Large intestine (tissue), 3 donors: ENCODE measurements around the gene NUDT15. TPM values are rescaled to one million over a fixed set of nuclear protein-coding genes. Genes with fewer than 3 reads are reported as not detected.
A peak's percentile ranks its signal among the peaks of the same experiment; 100 is the strongest.
"Not testable (repeated sequence)": the region's sequence is repeated elsewhere in the genome, so short reads cannot be mapped to it uniquely, and the experiment has no call there.

Source experiments
- DNase-seq, 2 donors: peaks; one replicate each; pipeline versions ENCODE4 v3.0.0 to v3.0.0-alpha.2; 2013
- H3K27ac ChIP-seq: one replicate; pipeline ENCODE4 v1.5.1; 2013; ENCODE audit warnings: low read length
- H3K27me3 ChIP-seq: 2 replicates; pipeline ENCODE4 v1.6.1; 2013; ENCODE audit warnings: low read length; ENCODE audit not compliant: control insufficient read depth, insufficient read depth
- H3K36me3 ChIP-seq: 2 replicates; pipeline ENCODE4 v1.6.1; 2013; ENCODE audit warnings: low read length; ENCODE audit not compliant: control insufficient read depth, insufficient read depth
- H3K4me1 ChIP-seq: one replicate; pipeline ENCODE4 v1.6.1; 2013; ENCODE audit warnings: low read length; ENCODE audit not compliant: control insufficient read depth, insufficient read depth
- H3K4me3 ChIP-seq: one replicate; pipeline ENCODE4 v1.5.1; 2013; ENCODE audit warnings: low read length
- H3K9me3 ChIP-seq: one replicate; pipeline ENCODE4 v1.6.1; 2013; ENCODE audit warnings: mild to moderate bottlenecking, low read depth, low read length, moderate library complexity; ENCODE audit not compliant: control insufficient read depth
- WGBS: methylation state at CpG from one replicate; pipeline ENCODE4 v1.1.5; 2013; ENCODE audit warnings: low lambda C conversion rate; ENCODE audit not compliant: insufficient coverage; 5-methylcytosine and 5-hydroxymethylcytosine counted together
- polyA plus RNA-seq: library from polyadenylated mRNA; unstranded; fragments of 120-200 nt; gene quantifications from one replicate; pipeline ENCODE4 v1.2.1, GENCODE V29; 2013

Gene NUDT15
- polyA plus RNA-seq, 1 donor: 19.2 TPM

DNA sequence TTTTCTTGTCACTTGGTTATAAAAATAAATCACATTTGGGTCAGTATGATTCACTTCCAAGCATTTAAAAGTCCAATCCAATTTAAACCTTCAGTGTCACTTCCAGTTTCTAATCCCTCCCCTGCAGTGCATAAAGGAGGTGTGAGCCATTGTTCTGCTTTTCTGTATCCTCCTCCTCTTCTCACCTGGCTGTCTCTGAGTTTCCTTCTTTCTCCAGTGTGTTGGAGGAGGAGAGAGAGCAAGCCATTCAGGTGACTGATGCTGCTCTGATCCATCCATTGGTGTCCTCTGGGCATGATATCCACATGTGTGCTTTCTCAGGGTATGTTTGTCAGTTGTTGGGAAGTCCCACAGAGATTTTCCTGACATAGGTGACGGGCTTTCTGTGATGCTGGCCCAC lies 1.2 kb downstream of the NUDT15 start:
- peak in 1 of 2 donors; percentile 22 for DNase-seq
- peaks cover 15% of the 10 kb centered on the region for H3K4me1 ChIP-seq
- H3K36me3 ChIP-seq: peaks cover 5% of the 10 kb centered on the region
- no CpG with 5 or more reads among the region's 1 CpG for WGBS
- H3K9me3 ChIP-seq: peaks cover 7% of the 10 kb centered on the region
- no peak overlapping the region for H3K4me3 ChIP-seq
- peak overlapping the region; percentile 97 for H3K27ac ChIP-seq
- H3K27me3 ChIP-seq: no peaks in the 10 kb centered on the region

DNA sequence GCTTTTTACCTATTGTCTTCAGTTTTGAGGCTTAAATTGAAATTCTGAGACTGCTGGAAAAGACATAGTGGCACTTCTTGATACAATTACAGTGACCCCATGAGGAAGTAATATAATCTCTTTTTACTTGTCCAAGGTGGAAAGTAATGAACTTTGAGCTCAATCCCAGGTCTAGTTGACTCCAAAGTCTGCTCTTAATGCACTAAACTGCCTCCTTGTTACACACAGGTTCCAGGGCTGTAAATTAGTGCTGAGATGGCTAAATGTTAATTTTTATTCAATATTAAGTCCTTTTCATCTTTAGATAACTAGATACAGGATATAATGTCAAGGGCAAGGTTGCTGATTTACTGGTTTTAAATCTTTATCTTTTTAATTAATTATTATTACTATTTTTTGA lies 2.5 kb downstream of the NUDT15 start:
- no peaks in the 10 kb centered on the region for H3K27me3 ChIP-seq
- H3K4me1 ChIP-seq: peaks cover 15% of the 10 kb centered on the region
- DNase-seq: peak; percentile 75 to 89
- H3K27ac ChIP-seq: peak overlapping the region; percentile 54
- peaks cover 7% of the 10 kb centered on the region for H3K9me3 ChIP-seq
- peaks cover 5% of the 10 kb centered on the region for H3K36me3 ChIP-seq
- H3K4me3 ChIP-seq: no peak overlapping the region

DNA sequence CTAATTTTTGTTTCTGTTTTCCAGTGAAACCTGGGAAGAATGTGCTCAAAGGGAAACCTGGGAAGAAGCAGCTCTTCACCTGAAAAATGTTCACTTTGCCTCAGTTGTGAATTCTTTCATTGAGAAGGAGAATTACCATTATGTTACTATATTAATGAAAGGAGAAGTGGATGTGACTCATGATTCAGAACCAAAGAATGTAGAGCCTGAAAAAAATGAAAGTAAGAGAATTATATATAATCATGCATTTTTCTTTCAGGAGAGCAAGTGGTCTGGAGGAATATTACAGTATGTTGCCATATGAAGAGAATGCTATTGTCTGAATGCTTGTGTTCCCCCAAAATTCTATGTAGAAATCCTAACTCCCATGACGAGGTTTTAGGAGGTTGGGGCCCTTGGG lies 3.4 kb downstream of the NUDT15 start:
- peaks cover 7% of the 10 kb centered on the region for H3K9me3 ChIP-seq
- H3K36me3 ChIP-seq: peaks cover 5% of the 10 kb centered on the region
- H3K4me3 ChIP-seq: no peak overlapping the region
- WGBS: no CpG with 5 or more reads among the region's 1 CpG
- no peaks in the 10 kb centered on the region for H3K27me3 ChIP-seq
- H3K27ac ChIP-seq: peak overlapping the region; percentile 34
- H3K4me1 ChIP-seq: peaks cover 15% of the 10 kb centered on the region
- DNase-seq: no peak

DNA sequence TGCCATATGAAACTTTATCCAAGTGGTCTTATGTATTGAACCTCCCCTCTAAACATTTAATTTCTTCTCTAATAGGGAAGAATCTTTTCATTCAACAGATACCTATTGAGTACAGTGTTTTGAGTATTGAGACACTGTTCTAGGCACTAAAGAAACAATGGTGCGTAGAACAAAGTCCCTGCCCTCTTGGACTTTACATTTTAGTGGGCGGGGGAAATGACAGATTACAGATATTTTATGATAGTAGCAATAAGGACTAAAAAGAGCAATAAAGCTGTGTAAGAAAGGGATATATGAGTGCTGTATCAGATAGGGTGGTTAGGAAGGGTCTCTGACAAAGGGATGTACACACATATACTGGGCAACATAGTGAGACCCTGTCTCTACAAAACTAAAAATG lies 5.4 kb downstream of the NUDT15 start:
- H3K27ac ChIP-seq: peak overlapping the region; percentile 19
- peaks cover 10% of the 10 kb centered on the region for H3K4me1 ChIP-seq
- no peaks in the 10 kb centered on the region for H3K27me3 ChIP-seq
- H3K9me3 ChIP-seq: peaks cover 7% of the 10 kb centered on the region
- WGBS: no CpG with 5 or more reads among the region's 2 CpGs
- no peak overlapping the region for H3K4me3 ChIP-seq
- H3K36me3 ChIP-seq: peaks cover 5% of the 10 kb centered on the region
- DNase-seq: peak in 1 of 2 donors; percentile 59

DNA sequence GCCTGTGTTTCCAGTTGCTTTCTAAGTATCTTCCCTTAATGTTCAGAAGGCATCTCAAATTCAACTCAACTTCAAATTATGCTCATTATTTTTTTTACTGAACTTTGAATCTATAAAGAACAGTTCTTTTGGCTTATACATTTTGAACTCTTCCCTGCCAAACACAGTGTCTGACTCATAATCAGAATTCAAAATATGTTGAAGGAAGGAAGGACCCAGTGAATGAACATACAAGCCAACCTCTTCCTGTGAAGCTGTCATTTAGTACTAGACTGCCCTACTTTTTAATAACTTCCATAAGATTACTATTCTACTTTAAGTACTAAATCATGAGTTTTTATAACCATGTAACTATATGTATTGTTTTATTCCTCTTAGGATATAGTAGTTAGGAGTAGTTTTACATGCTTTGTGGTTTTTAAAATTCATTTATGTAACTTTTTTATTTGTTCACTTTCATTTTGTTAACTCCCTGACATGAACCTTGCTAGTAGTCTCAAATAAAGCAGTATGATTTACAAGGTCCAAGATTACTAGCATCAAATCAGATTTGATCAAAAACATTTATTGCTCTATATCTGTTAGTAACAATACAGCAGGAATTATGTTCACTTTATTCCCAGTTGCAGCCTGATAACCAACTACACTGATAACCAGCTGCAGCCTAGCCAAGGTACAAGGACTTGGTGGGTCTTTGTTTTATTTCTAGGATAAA lies 6.4 kb downstream of the NUDT15 start:
- peaks cover 7% of the 10 kb centered on the region for H3K9me3 ChIP-seq
- no peak overlapping the region for H3K27ac ChIP-seq
- DNase-seq: no peak

DNA sequence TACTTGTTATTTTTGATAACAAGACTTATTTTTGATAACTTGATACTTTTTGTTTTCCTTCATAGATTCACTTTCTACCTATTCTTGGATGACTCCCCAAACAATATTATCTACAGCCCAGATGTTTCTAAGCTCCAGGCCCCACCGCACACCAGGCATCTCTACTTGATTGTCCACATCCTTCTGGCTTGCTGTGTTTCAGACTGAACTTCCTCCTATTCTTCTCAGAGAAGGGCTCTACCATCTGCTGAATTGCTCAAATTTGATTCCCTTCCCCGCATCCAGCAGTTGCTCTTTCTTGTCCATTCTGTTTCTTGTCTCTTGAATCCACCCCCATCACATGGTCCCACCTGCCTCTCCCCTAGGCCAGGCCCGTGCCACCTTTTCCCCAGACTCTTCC lies 13.0 kb downstream of the NUDT15 start:
- Histone ChIP-seq H3K9me3 (no peaks in the 10 kb centered on the region), H3K27me3 (no peaks in the 10 kb centered on the region), H3K27ac (no peak overlapping the region), H3K4me3 (no peak overlapping the region), H3K4me1 (no peaks in the 10 kb centered on the region), H3K36me3 (peaks cover 23% of the 10 kb centered on the region)
- no peak for DNase-seq
- WGBS: 100% methylated on average over 1 of the region's 3 CpGs

More for the DNA sequence above, 6.4 kb downstream of the NUDT15 start:
- Histone ChIP-seq H3K36me3 (peaks cover 12% of the 10 kb centered on the region), H3K4me1 (peaks cover 7% of the 10 kb centered on the region), H3K4me3 (no peak overlapping the region), H3K27me3 (no peaks in the 10 kb centered on the region)

DNA sequence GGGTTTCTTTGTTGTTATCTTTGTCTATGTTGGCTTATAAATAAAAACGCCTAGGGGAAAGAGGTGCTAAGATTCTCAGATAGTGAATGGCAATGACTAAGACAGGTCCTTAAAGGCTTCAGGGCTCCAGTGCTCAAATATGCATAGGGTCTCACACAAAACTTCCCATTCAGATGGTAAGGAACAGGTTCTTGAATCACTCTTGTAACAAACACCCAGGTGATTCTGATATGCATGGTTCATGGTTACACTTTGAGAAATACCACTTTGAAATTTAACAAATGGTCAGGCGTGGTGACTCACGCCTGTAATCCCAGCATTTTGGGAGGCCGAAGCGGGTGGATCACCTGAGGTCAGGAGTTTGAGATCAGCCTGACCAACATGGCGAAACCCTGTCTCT lies 17.1 kb downstream of the NUDT15 start:
- Histone ChIP-seq H3K4me3 (no peak overlapping the region), H3K4me1 (no peaks in the 10 kb centered on the region), H3K27me3 (no peaks in the 10 kb centered on the region), H3K27ac (no peak overlapping the region), H3K36me3 (peaks cover 17% of the 10 kb centered on the region), H3K9me3 (no peaks in the 10 kb centered on the region)
- no peak for DNase-seq
- WGBS: no CpG with 5 or more reads among the region's 6 CpGs

DNA sequence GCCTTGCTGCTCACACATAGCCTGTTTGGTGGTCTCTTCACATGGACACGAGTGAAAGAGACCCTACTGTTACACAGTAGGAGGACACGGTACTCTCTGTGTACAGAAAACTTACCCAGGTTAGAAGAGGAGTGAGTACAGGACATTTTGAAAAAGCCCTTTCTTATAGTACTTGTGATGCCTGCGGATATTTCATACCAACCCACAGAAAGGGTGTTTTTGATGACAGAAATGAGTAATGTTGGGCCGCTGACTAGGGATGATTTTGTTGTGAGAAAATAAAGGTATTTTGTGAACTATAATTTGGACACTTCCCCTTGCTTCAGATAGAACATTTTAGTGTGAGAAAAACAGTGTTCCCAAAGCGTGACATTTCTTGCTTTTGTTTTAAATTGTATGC lies 18.2 kb downstream of the NUDT15 start:
- Histone ChIP-seq H3K27me3 (no peaks in the 10 kb centered on the region), H3K4me3 (no peak overlapping the region), H3K36me3 (peaks cover 15% of the 10 kb centered on the region), H3K4me1 (no peaks in the 10 kb centered on the region), H3K9me3 (no peaks in the 10 kb centered on the region), H3K27ac (no peak overlapping the region)
- 100% methylated on average over 2 of the region's 5 CpGs for WGBS
- no peak for DNase-seq

DNA sequence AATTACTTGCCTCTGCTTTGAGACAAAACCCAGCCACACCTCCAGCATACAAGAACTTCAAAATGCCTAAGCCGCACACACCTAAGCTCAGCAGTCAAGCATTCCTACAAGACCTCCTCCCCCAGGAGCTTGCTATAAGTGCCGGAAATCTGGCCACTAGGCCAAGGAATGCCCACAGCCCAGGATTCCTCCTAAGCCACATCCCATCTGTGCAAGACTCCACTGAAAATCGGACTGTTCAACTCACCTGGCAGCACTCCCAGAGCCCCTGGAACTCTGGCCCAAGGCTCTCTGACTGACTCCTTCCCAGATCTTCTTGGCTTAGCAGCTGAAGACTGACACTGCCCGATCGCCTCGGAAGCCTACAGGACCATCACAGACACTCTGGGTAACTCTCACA lies 21.0 kb downstream of the NUDT15 start:
- H3K36me3 ChIP-seq, H3K9me3 ChIP-seq, H3K27me3 ChIP-seq, H3K4me1 ChIP-seq, H3K4me3 ChIP-seq, H3K27ac ChIP-seq, DNase-seq: not testable (repeated sequence)
- no CpG with 5 or more reads among the region's 6 CpGs for WGBS

DNA sequence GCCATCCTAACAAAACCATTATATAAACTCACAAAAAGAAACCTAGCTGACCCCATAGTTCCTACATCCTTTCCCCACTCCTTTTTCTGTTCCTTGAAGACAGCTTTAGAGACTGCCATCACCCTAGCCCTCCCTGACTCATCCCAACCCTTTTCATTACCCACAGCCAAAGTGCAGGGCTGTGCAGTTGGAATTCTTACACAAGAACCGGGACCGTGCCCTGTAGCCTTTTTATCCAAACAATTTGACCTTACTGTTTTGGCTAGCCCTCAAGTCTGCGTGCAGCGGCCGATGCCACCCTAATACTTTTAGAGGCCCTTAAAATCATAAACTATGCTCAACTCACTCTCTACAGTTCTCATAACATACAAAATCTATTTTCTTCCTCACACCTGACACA lies 22.4 kb downstream of the NUDT15 start:
- H3K4me3 ChIP-seq, H3K4me1 ChIP-seq, DNase-seq, H3K9me3 ChIP-seq, H3K27ac ChIP-seq, H3K27me3 ChIP-seq, H3K36me3 ChIP-seq: not testable (repeated sequence)
- no CpG with 5 or more reads among the region's 5 CpGs for WGBS

DNA sequence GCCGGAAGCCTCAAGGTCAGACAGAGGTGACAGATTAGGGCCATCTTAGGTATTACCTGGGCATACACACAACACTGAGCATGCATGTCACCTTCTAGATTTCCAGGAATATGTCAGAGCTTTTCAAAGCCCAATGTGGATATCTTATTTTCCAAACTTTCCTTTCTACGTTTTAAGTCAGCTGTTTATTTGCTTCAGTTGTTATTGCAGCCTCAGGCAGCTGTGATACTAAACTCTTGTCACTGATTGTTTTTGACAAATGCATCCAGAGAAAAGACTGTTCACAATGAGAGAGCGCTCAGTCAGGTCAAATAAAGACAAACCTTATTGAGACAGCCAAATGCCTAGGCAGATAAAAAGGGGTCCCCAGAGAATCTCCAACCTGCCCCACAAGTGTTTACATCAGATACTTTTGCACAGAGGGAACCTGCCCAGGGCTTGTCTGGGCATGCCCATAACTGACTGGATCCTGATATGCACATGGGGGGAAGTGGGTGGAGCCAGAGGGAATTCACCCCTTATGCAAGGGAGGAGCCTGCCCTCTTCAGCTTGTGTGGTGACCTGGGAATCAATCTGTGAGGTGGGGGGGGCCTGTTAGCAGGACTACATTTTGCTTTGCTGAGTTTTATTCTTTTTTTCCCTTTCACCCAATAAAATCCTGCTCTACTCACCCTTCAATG lies 28.9 kb downstream of the NUDT15 start:
- peaks cover 14% of the 10 kb centered on the region for H3K9me3 ChIP-seq
- no peak overlapping the region for H3K4me3 ChIP-seq
- no peaks in the 10 kb centered on the region for H3K4me1 ChIP-seq
- no peaks in the 10 kb centered on the region for H3K27me3 ChIP-seq
- WGBS: 89% methylated on average over 1 of the region's 3 CpGs
- no peak for DNase-seq
- no peak overlapping the region for H3K27ac ChIP-seq
- peaks cover 38% of the 10 kb centered on the region for H3K36me3 ChIP-seq
